Natural killer cell treated with Interleukin-12 subunit alpha and Interleukin-12 subunit beta and Interleukin-15 and Interleukin-18, amount 100 ng/mL, for 72 hours (primary cell): ENCODE measurements around the gene CMTR2. TPM values are rescaled to one million over a fixed set of nuclear protein-coding genes. Genes with fewer than 3 reads are reported as not detected.
"Not testable (repeated sequence)": the region's sequence is repeated elsewhere in the genome, so short reads cannot be mapped to it uniquely, and the experiment has no call there.

ENCODE experiments used
- ATAC-seq, 2 donors: fragments of 150-1000 bp; cut with Tn5 transposase in 1 of 2; sonication (Bioruptor Pico), chemical (Tn5 transposase) in 1 of 2; 2 replicates each; pipeline ENCODE4 v1.10.0; 2021
- DNase-seq: peaks from one replicate; pipeline ENCODE4 v3.0.0; 2022; ENCODE audit warnings: low spot score
- H3K27ac Mint-ChIP-seq, 2 donors: 1 replicate in 1 of 2; 2 replicates in 1 of 2; pipeline ENCODE4 v1.8.0; 2022; ENCODE audit warnings: mixed read lengths in 2 of 2, mild to moderate bottlenecking in 1 of 2, moderate library complexity in 1 of 2
- H3K27me3 Mint-ChIP-seq, 2 donors: 1 replicate in 1 of 2; 2 replicates in 1 of 2; pipeline ENCODE4 v1.8.0; 2022; ENCODE audit warnings: mixed read lengths in 2 of 2
- H3K36me3 Mint-ChIP-seq: one replicate; pipeline ENCODE4 v1.8.0; 2022; ENCODE audit warnings: mixed read lengths
- H3K4me1 Mint-ChIP-seq, 2 donors: 1 replicate in 1 of 2; 2 replicates in 1 of 2; pipeline ENCODE4 v1.8.0; 2022; ENCODE audit warnings: low read depth in 2 of 2, mixed read lengths in 2 of 2, mild to moderate bottlenecking in 1 of 2
- H3K4me3 Mint-ChIP-seq: one replicate; pipeline ENCODE4 v1.8.0; 2022; ENCODE audit warnings: mixed read lengths
- H3K9me3 Mint-ChIP-seq: 2 replicates; pipeline ENCODE4 v1.8.0; 2022; ENCODE audit warnings: mixed read lengths
- total RNA-seq, 2 donors: library from RNA; stranded (reverse); gene quantifications; one replicate each; pipeline ENCODE4 v1.2.3, GENCODE V29; 2022

The CMTR2 gene
- total RNA-seq, 2 donors from 2014 or later, result 16.6 to 23.8 TPM

DNA sequence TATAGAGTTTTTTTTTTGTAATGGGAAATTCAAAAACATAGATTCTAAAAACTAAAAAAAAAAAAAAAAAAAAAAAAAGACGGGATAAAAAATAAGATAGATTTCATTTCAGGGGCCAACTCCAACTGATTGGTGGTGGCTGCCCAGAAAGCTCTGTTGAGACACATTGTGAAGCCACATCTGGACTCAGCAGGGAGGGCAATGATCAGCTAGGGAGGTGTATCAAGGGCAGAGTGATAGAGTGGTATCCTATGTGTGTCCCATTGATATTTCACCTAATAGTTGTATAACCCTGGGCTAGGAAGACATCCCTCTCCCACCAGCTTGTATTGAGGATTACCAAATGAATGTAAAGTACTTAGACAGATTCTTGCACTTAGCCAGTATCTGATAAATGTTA is 6.7 kb upstream of the CMTR2 start:
- peaks cover 34 to 61% of the 10 kb centered on the region in 2 donors for H3K27me3 Mint-ChIP-seq
- ATAC-seq (no peak), DNase-seq (no peak)
- no peak overlapping the region for H3K27ac Mint-ChIP-seq
- no peak overlapping the region for H3K4me3 Mint-ChIP-seq
- H3K4me1 Mint-ChIP-seq, result no peaks in the 10 kb centered on the region
- peaks cover 6% of the 10 kb centered on the region for H3K36me3 Mint-ChIP-seq
- H3K9me3 Mint-ChIP-seq, result peaks cover 6% of the 10 kb centered on the region

DNA sequence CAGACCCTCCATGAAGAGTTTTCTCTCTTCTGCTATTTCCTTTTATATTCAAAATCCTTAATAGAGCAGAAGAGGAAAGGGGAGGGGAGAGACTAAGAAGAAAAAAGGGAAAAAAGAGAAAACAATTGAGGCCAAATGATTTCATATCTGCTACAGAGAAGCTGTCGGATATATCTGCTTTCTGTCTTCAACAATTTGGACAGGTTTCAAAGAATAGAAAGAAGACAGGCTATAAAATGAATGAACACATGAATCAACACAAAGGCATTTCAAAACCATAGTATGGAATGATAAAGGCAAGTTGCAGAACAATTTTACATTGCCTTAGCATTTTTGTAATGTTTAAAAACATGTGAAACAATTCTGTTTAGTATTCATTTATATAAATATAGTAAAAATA is 4.7 kb upstream of the CMTR2 start:
- Mint-ChIP-seq H3K9me3 (peaks cover 3% of the 10 kb centered on the region), H3K27ac (no peak overlapping the region), H3K4me3 (no peak overlapping the region), H3K27me3 (peaks cover 23 to 43% of the 10 kb centered on the region in 2 donors), H3K36me3 (no peaks in the 10 kb centered on the region), H3K4me1 (peaks cover 0 to under 1% of the 10 kb centered on the region in 2 donors)
- no peak for DNase-seq
- no peak for ATAC-seq

- not testable (repeated sequence) for H3K27ac Mint-ChIP-seq, ATAC-seq, H3K36me3 Mint-ChIP-seq, H3K4me3 Mint-ChIP-seq, H3K9me3 Mint-ChIP-seq, DNase-seq
- H3K27me3 Mint-ChIP-seq, result peaks cover 14 to 27% of the 10 kb centered on the region in 2 donors
- peaks cover 16% of the 10 kb centered on the region in 2 donors for H3K4me1 Mint-ChIP-seq
Observed at GRCh38 chr16:71292095-71292494, 2.9 kb upstream of the CMTR2 start.

DNA sequence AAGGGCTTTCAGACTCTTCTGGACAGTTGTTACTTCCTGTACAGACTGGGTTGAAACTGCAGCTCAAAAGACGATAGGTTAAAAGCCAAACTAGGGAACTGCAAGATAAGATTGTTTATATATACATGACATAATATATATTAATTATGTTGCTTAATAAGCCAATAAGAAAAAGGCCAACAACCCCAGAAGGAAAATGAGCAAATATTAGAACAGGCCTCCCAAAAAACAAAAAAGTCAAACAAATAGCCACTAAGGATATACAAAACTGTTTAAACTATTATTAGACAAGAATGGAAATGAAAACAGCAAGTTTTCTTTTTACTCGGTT is 495 bp upstream of the CMTR2 start:
- DNase-seq, result no peak
- peaks cover 20 to 24% of the 10 kb centered on the region in 2 donors for H3K4me1 Mint-ChIP-seq
- H3K27me3 Mint-ChIP-seq, result peaks cover 11 to 16% of the 10 kb centered on the region in 2 donors
- no peaks in the 10 kb centered on the region for H3K9me3 Mint-ChIP-seq
- ATAC-seq, result no peak
- H3K4me3 Mint-ChIP-seq, result peak overlapping the region; percentile 75
- H3K27ac Mint-ChIP-seq, result peak overlapping the region; percentile 58 to 65
- H3K36me3 Mint-ChIP-seq, result peaks cover 25% of the 10 kb centered on the region

- Mint-ChIP-seq H3K4me3 (peak overlapping the region; percentile 75), H3K36me3 (peaks cover 31% of the 10 kb centered on the region), H3K4me1 (peaks cover 22 to 30% of the 10 kb centered on the region in 2 donors), H3K27ac (peak overlapping the region; percentile 58 to 65), H3K9me3 (no peaks in the 10 kb centered on the region), H3K27me3 (peaks cover 11% of the 10 kb centered on the region in 2 donors)
- DNase-seq, result no peak
- ATAC-seq, result no peak
Observed at GRCh38 chr16:71288570-71288889, 672 bp downstream of the CMTR2 start.

DNA sequence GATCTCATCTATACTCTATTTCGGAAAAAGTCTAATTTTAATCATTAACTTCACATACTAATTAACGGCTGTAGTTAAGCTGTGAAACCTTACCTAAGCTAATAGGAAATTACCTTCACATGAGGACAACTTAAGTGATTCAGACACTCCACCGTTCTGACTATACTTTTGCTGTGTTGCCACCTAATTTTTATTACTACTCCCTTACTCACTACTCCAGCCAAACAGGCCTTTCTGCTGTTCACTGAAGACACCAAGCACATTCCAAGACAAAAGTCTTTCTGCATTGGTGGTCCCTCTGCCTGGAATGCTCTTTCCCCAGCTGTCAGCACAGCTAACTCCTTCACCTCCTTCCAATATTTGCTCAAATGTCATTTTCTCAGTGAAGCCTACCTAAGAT is 1.3 kb downstream of the CMTR2 start:
- Mint-ChIP-seq H3K9me3 (no peaks in the 10 kb centered on the region), H3K27ac (peak overlapping the region; percentile 58 to 65), H3K36me3 (peaks cover 37% of the 10 kb centered on the region), H3K4me1 (peaks cover 26 to 36% of the 10 kb centered on the region in 2 donors), H3K27me3 (peaks cover 10 to 11% of the 10 kb centered on the region in 2 donors), H3K4me3 (peak overlapping the region; percentile 75)
- ATAC-seq, result no peak
- DNase-seq, result no peak

DNA sequence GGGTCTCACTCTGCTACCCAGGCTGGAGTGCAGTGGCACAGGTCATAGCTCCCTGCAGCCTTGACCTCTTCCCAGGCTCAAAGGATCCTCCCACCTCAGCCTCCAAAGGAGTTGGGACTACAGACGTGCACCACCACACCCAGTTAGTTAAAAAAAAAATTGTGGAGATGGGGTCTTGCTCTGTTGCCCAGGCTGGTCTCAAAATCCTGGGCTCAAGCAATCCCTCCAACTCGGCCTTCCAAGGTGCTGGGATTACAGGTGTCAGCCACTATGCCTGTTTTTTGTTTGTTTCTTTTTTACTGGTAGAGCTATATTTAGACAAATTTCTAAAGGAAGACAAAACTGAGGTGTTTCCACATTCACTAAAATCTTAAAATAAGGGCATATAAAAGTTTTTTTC is 1.7 kb downstream of the CMTR2 start:
- Mint-ChIP-seq H3K4me1 (peaks cover 28 to 38% of the 10 kb centered on the region in 2 donors), H3K4me3 (peak overlapping the region; percentile 75)

DNA sequence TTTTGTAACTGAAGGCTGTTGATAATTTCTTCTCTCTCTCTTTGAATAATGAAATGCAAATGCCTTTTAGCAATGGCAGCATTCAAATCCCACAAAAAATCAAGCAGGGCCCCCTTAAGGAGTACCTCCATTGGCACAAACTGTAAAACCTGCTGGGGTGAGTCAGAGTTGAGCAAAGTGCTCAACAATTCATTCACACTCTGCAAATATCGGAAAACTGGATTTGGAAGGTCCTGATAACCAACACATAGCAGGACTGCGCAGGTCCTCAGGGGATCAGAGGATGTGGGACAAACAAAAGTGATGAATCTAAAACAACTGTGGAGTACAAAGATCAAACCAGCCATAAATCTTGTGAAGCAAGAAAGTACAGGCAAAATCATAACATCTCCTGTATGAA is 5.6 kb downstream of the CMTR2 start:
- Mint-ChIP-seq H3K27ac (no peak overlapping the region), H3K36me3 (peaks cover 39% of the 10 kb centered on the region), H3K27me3 (no peaks in the 10 kb centered on the region), H3K9me3 (no peaks in the 10 kb centered on the region), H3K4me1 (peaks cover 31 to 43% of the 10 kb centered on the region in 2 donors), H3K4me3 (no peak overlapping the region)
- no peak for DNase-seq
- ATAC-seq, result no peak

More for the DNA sequence above, 1.7 kb downstream of the CMTR2 start:
- H3K9me3 Mint-ChIP-seq, result no peaks in the 10 kb centered on the region
- ATAC-seq, result no peak
- no peak for DNase-seq
- H3K27ac Mint-ChIP-seq, result peak overlapping the region; percentile 58 to 65
- H3K36me3 Mint-ChIP-seq, result peaks cover 39% of the 10 kb centered on the region
- H3K27me3 Mint-ChIP-seq, result peaks cover 8 to 10% of the 10 kb centered on the region in 2 donors

DNA sequence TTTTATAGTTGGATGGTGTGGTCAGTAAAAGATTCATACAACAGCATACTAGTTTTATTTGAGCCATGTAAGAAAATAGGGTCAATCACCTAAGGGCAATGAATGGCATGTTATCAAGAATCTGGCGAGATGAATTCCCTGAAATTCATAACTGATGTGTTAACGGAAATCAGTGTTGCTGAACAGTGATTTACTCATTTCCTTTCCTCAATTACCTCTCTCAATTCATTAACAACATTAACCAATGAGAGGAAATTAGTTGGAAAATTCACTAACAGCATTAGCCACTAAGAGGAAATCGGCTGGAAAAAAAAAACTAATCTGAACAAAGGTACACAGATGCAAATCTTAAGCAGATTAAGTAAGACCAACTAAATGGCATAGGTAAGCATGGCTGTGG is 6.3 kb downstream of the CMTR2 start:
- peaks cover 33% of the 10 kb centered on the region for H3K36me3 Mint-ChIP-seq
- peaks cover 24 to 37% of the 10 kb centered on the region in 2 donors for H3K4me1 Mint-ChIP-seq
- no peak for ATAC-seq
- no peaks in the 10 kb centered on the region for H3K9me3 Mint-ChIP-seq
- H3K4me3 Mint-ChIP-seq, result no peak overlapping the region
- no peak for DNase-seq
- H3K27ac Mint-ChIP-seq, result no peak overlapping the region
- no peaks in the 10 kb centered on the region for H3K27me3 Mint-ChIP-seq

GRCh38 chr16:71276589-71277334 is 12.4 kb downstream of the CMTR2 start:
- Mint-ChIP-seq H3K36me3 (peaks cover 15% of the 10 kb centered on the region), H3K4me1 (peaks cover 7 to 12% of the 10 kb centered on the region in 2 donors), H3K27ac (no peak overlapping the region), H3K4me3 (no peak overlapping the region), H3K9me3 (peaks cover 5% of the 10 kb centered on the region), H3K27me3 (no peaks in the 10 kb centered on the region)
- no peak for ATAC-seq
- no peak for DNase-seq

DNA sequence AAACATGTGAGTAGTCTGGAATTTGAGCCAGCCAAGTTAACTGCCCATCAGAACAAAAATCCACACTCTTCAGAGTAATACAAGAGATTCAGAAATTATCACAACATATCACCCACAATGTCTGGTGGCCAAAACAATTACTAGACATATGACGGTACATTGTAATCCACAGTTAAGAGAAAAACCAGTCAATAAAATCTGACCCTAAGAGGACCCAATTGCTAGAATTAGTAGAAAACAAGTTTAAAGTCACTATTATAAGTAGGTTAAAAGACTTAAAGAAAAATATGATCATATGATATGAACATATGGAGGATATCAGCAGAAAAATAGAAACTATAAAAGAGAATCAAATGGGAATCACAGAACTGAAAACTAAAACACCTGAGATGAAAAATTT is 15.8 kb downstream of the CMTR2 start:
- ATAC-seq, result no peak

GRCh38 chr16:71264299-71264698 is 24.9 kb downstream of the CMTR2 start:
- Mint-ChIP-seq H3K27me3 (peaks cover 4 to 21% of the 10 kb centered on the region in 2 donors), H3K9me3 (no peaks in the 10 kb centered on the region), H3K27ac (no peak overlapping the region), H3K36me3 (no peaks in the 10 kb centered on the region), H3K4me3 (no peak overlapping the region), H3K4me1 (peaks cover 8 to 17% of the 10 kb centered on the region in 2 donors)
- ATAC-seq, result no peak
- DNase-seq, result no peak

More for the DNA sequence above, 15.8 kb downstream of the CMTR2 start:
- no peak overlapping the region for H3K27ac Mint-ChIP-seq
- peaks cover 5% of the 10 kb centered on the region for H3K9me3 Mint-ChIP-seq
- H3K27me3 Mint-ChIP-seq, result peaks cover 5 to 16% of the 10 kb centered on the region in 2 donors
- peaks cover 3 to 8% of the 10 kb centered on the region in 2 donors for H3K4me1 Mint-ChIP-seq
- peaks cover 19% of the 10 kb centered on the region for H3K36me3 Mint-ChIP-seq
- no peak overlapping the region for H3K4me3 Mint-ChIP-seq
- no peak for DNase-seq

GRCh38 chr16:71263582-71263981 is 25.6 kb downstream of the CMTR2 start:
- ATAC-seq, result no peak
- Mint-ChIP-seq H3K4me3 (no peak overlapping the region), H3K27me3 (peaks cover 2 to 15% of the 10 kb centered on the region in 2 donors), H3K27ac (no peak overlapping the region), H3K4me1 (peaks cover 15 to 24% of the 10 kb centered on the region in 2 donors), H3K9me3 (no peaks in the 10 kb centered on the region), H3K36me3 (no peaks in the 10 kb centered on the region)
- no peak for DNase-seq

GRCh38 chr16:71262391-71262790 is 26.8 kb downstream of the CMTR2 start:
- Mint-ChIP-seq H3K36me3 (no peaks in the 10 kb centered on the region), H3K27me3 (peaks cover 2 to 13% of the 10 kb centered on the region in 2 donors), H3K4me1 (peaks cover 15 to 30% of the 10 kb centered on the region in 2 donors), H3K4me3 (no peak overlapping the region), H3K9me3 (no peaks in the 10 kb centered on the region), H3K27ac (no peak overlapping the region)
- ATAC-seq (no peak), DNase-seq (no peak)

DNA sequence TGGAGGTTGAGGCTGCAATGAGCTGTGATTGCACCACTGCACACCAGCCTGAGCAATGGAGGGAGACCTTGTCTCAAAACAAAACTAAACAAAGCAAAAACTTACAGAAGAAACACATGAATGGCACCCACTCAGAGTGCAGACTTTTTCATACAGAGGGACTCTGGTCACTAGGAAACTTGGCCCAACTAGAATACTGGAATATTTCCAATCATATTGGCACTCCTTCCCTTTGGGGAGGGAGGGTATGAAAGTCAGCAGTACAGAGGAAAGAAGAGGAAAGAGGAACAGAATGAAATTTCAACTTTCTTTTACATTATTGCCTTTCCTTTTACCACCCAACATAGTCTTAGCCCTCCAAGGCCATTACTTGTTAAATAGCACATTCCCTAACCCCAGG is 28.2 kb downstream of the CMTR2 start:
- H3K36me3 Mint-ChIP-seq, result no peaks in the 10 kb centered on the region
- peaks cover 15 to 34% of the 10 kb centered on the region in 2 donors for H3K4me1 Mint-ChIP-seq
- no peak overlapping the region for H3K27ac Mint-ChIP-seq
- DNase-seq, result no peak
- H3K4me3 Mint-ChIP-seq, result no peak overlapping the region
- ATAC-seq, result no peak
- H3K27me3 Mint-ChIP-seq, result peaks cover 2 to 13% of the 10 kb centered on the region in 2 donors
- H3K9me3 Mint-ChIP-seq, result no peaks in the 10 kb centered on the region
